IPS-20b (cell line): Measurements from ENCODE around the gene ACTL7B.

Source experiments
- H3K27ac ChIP-seq: one replicate; pipeline ENCODE4 v1.5.1; 2013; ENCODE audit warnings: low read length
- H3K27me3 ChIP-seq: 2 replicates; pipeline ENCODE4 v1.6.1; 2013; ENCODE audit warnings: mild to moderate bottlenecking, low read length, inconsistent platforms; ENCODE audit not compliant: insufficient read depth
- H3K36me3 ChIP-seq: 2 replicates; pipeline ENCODE4 v1.6.1; 2013; ENCODE audit warnings: low read depth, mild to moderate bottlenecking, inconsistent platforms, low read length, moderate library complexity; ENCODE audit not compliant: insufficient read depth
- H3K4me1 ChIP-seq: 2 replicates; pipeline ENCODE4 v1.6.1; 2013; ENCODE audit warnings: mild to moderate bottlenecking, control low read depth, inconsistent platforms, low read length, moderate library complexity; ENCODE audit not compliant: insufficient read depth
- H3K4me3 ChIP-seq: 2 replicates; pipeline ENCODE4 v1.5.1; 2013; ENCODE audit warnings: mild to moderate bottlenecking, low read length, inconsistent platforms
- H3K9ac ChIP-seq: 2 replicates; pipeline ENCODE4 v1.6.1; 2013; ENCODE audit warnings: low read depth, mild to moderate bottlenecking, inconsistent platforms, low read length, moderate library complexity
- H3K9me3 ChIP-seq: 2 replicates; pipeline ENCODE4 v1.6.1; 2013; ENCODE audit warnings: mild to moderate bottlenecking, low read depth, low read length, inconsistent platforms; ENCODE audit not compliant: insufficient read depth

The ACTL7B gene

GRCh38 chr9:108837530-108837929 lies 18.3 kb downstream of the ACTL7B start:
- H3K4me3 ChIP-seq: no peak overlapping the region
- 0 out of 2 replicates have a peak, but pooled peaks cover 3% of the 10 kb centered on the region for H3K4me1 ChIP-seq
- H3K9me3 ChIP-seq: no peaks in the 10 kb centered on the region
- no peaks in the 10 kb centered on the region for H3K36me3 ChIP-seq
- H3K27me3 ChIP-seq: no peaks in the 10 kb centered on the region
- no peak overlapping the region for H3K27ac ChIP-seq
- H3K9ac ChIP-seq: no peak overlapping the region

- Histone ChIP-seq H3K27me3 (no peaks in the 10 kb centered on the region), H3K36me3 (no peaks in the 10 kb centered on the region), H3K4me3 (no peak overlapping the region), H3K4me1 (0 out of 2 replicates have a peak, but pooled peaks cover 3% of the 10 kb centered on the region), H3K9ac (no peak overlapping the region), H3K9me3 (no peaks in the 10 kb centered on the region), H3K27ac (no peak overlapping the region)
These were observed 19.0 kb downstream of the ACTL7B start for GRCh38 chr9:108836781-108837180.

- 0 out of 2 replicates have a peak, but pooled peaks cover 3% of the 10 kb centered on the region for H3K4me1 ChIP-seq
- no peaks in the 10 kb centered on the region for H3K9me3 ChIP-seq
- H3K9ac ChIP-seq: no peak overlapping the region
These were observed 19.5 kb downstream of the ACTL7B start for GRCh38 chr9:108836319-108836718.

DNA sequence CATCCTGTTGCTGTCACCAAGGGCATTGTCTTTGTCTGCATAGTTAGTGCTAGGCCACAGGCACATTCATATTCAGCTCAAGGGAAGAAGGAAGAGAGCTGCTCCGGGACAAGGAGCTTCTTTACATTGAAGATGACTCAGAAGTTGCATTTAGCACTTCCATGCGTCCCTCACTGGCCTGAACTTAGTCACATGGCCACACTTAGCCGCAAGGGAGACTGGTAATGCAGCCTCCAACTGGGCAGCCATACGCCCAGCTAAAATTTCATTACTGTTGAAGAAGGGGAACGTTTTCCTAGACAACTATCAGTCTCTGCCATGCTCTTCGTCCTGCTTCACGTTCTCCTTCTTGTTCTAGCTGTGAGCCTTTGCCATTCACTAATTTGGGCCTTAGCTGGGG lies 20.0 kb downstream of the ACTL7B start:
- Histone ChIP-seq H3K9me3 (no peaks in the 10 kb centered on the region), H3K36me3 (no peaks in the 10 kb centered on the region), H3K9ac (no peak overlapping the region), H3K27ac (no peak overlapping the region), H3K4me3 (no peak overlapping the region), H3K27me3 (no peaks in the 10 kb centered on the region), H3K4me1 (0 out of 2 replicates have a peak, but pooled peaks cover 3% of the 10 kb centered on the region)

More at GRCh38 chr9:108836319-108836718, 19.5 kb downstream of the ACTL7B start:
- Histone ChIP-seq H3K4me3 (no peak overlapping the region), H3K36me3 (no peaks in the 10 kb centered on the region), H3K27me3 (no peaks in the 10 kb centered on the region), H3K27ac (no peak overlapping the region)

GRCh38 chr9:108834959-108835665 lies 20.7 kb downstream of the ACTL7B start:
- Histone ChIP-seq H3K36me3 (no peaks in the 10 kb centered on the region), H3K9ac (no peak overlapping the region), H3K9me3 (no peaks in the 10 kb centered on the region), H3K27me3 (no peaks in the 10 kb centered on the region), H3K27ac (no peak overlapping the region), H3K4me1 (0 out of 2 replicates have a peak, but pooled peaks cover 3% of the 10 kb centered on the region), H3K4me3 (no peak overlapping the region)

- 0 out of 2 replicates have a peak, but pooled peaks cover 3% of the 10 kb centered on the region for H3K4me1 ChIP-seq
- no peak overlapping the region for H3K9ac ChIP-seq
- H3K27me3 ChIP-seq: no peaks in the 10 kb centered on the region
- no peaks in the 10 kb centered on the region for H3K9me3 ChIP-seq
- H3K36me3 ChIP-seq: no peaks in the 10 kb centered on the region
- H3K27ac ChIP-seq: no peak overlapping the region
- H3K4me3 ChIP-seq: no peak overlapping the region
These were observed 23.6 kb downstream of the ACTL7B start for GRCh38 chr9:108832179-108832500.

DNA sequence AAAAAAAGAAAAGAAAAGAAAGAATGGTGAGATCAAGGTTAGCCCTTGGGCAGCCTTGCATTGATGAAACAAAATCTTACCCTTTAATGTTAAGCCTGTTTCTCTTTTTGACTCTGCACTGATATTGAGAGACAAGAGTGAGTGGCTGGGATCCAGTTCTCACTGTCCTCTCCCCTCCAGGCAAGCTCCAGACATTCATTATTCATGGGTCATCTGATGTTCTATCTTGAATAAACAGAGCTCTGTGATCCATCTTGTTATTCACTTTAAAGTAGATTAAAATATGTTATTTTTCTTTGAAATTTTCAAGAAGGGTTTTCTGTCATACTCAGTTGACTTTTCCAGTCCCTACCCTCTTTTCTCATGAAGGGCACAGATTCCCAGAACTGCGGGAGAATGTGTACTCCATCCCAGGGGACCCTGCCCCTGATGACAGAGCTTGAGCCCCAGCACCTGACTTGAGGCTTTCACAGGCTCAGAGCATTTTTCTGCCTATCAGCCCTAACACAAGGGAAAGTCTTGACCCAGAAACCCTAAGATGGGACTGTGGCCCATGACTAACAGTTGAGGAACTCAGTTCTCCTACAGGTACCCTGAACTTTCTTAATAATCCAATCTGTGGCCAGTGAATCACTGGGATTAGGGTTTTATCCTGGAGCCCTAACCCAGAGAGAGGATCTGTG lies 24.1 kb downstream of the ACTL7B start:
- H3K36me3 ChIP-seq: no peaks in the 10 kb centered on the region
- no peaks in the 10 kb centered on the region for H3K27me3 ChIP-seq
- H3K9me3 ChIP-seq: no peaks in the 10 kb centered on the region
- no peak overlapping the region for H3K4me3 ChIP-seq
- H3K4me1 ChIP-seq: 0 out of 2 replicates have a peak, but pooled peaks cover 3% of the 10 kb centered on the region
- no peak overlapping the region for H3K9ac ChIP-seq
- no peak overlapping the region for H3K27ac ChIP-seq

GRCh38 chr9:108830272-108830671 lies 25.5 kb downstream of the ACTL7B start:
- no peaks in the 10 kb centered on the region for H3K4me1 ChIP-seq
- no peak overlapping the region for H3K9ac ChIP-seq
- no peaks in the 10 kb centered on the region for H3K27me3 ChIP-seq
- no peak overlapping the region for H3K4me3 ChIP-seq
- H3K27ac ChIP-seq: no peak overlapping the region
- H3K36me3 ChIP-seq: no peaks in the 10 kb centered on the region
- H3K9me3 ChIP-seq: 0 out of 2 replicates have a peak, but pooled peaks cover 3% of the 10 kb centered on the region

GRCh38 chr9:108823829-108824228 lies 32.0 kb downstream of the ACTL7B start:
- Histone ChIP-seq H3K9ac (no peak overlapping the region), H3K27ac (no peak overlapping the region), H3K27me3 (no peaks in the 10 kb centered on the region), H3K4me3 (no peak overlapping the region), H3K36me3 (no peaks in the 10 kb centered on the region), H3K9me3 (peaks cover 23% of the 10 kb centered on the region; the same call in 1 of the 2 replicates), H3K4me1 (no peaks in the 10 kb centered on the region)

DNA sequence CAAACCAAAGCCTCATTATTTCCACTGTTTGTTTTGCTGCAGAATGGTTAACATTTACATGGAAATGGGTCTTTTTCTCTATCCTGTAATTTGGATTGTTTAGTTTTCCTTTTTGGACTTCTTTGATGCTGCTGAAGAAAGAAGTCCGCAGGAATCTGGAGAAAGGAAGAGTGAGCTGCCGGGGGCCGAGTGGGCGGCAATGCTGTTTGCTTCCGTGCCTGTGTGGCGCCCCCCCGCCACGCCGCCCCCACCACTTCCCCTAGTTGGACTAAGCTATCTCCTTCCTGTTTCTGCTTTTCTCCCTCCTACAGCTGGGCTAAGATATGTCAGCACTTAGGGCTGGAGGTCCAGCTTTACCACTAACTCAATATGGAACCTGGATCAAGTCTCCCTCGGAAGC lies 39.7 kb downstream of the ACTL7B start:
- Histone ChIP-seq H3K27me3 (no peaks in the 10 kb centered on the region), H3K9me3 (no peaks in the 10 kb centered on the region), H3K9ac (no peak overlapping the region), H3K4me3 (no peak overlapping the region), H3K4me1 (peaks cover 6% of the 10 kb centered on the region), H3K27ac (no peak overlapping the region), H3K36me3 (no peaks in the 10 kb centered on the region)

DNA sequence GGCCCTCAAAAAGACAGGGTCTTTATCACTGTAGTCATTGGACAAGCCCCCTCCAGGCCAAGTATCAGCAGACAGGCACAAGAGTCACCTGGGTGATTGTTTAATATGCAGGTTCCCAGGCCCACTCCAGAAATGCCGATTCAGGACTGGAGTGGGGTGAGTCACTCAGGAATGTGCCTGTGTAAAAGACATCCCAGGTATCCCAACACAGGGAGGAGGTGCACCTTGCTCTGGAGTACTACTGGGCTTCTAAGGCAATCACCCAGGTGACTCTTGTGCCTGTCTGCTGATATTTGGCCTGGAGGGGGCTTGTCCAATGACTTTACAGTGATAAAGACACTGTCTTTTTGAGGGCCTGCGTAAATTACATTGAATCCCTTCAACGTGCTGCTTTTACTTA lies 40.6 kb downstream of the ACTL7B start:
- Histone ChIP-seq H3K36me3 (no peaks in the 10 kb centered on the region), H3K27ac (no peak overlapping the region), H3K4me1 (peaks cover 6% of the 10 kb centered on the region), H3K27me3 (no peaks in the 10 kb centered on the region), H3K4me3 (no peak overlapping the region), H3K9me3 (no peaks in the 10 kb centered on the region), H3K9ac (no peak overlapping the region)
